Nephron progenitor cell (in vitro differentiated cells): ENCODE results near the gene ASB3.
A peak's percentile ranks its signal among the peaks of the same experiment; 100 is the strongest.
"Not testable (repeated sequence)": the region's sequence is repeated elsewhere in the genome, so short reads cannot be mapped to it uniquely, and the experiment has no call there.

Experiments used
- DNase-seq: peaks from one replicate; pipeline ENCODE4 v3.0.0; 2021
- H3K27ac Mint-ChIP-seq: 2 replicates; pipeline ENCODE4 v1.8.0; 2021; ENCODE audit warnings: mild to moderate bottlenecking, moderate library complexity, mixed read lengths
- H3K27me3 Mint-ChIP-seq: 2 replicates; pipeline ENCODE4 v1.8.0; 2021; ENCODE audit warnings: mild to moderate bottlenecking, low read depth, mixed read lengths; ENCODE audit not compliant: poor library complexity
- H3K36me3 Mint-ChIP-seq: 2 replicates; pipeline ENCODE4 v1.8.0; 2021; ENCODE audit warnings: low read depth, mixed read lengths
- H3K4me1 Mint-ChIP-seq: 2 replicates; pipeline ENCODE4 v1.8.0; 2021; ENCODE audit warnings: mixed read lengths
- H3K4me3 Mint-ChIP-seq: 2 replicates; pipeline ENCODE4 v1.8.0; 2021; ENCODE audit warnings: mild to moderate bottlenecking, moderate library complexity, mixed read lengths
- H3K9me3 Mint-ChIP-seq: 2 replicates; pipeline ENCODE4 v1.8.0; 2021; ENCODE audit warnings: mild to moderate bottlenecking, moderate library complexity, mixed read lengths
- TF ChIP-seq, protein P1 (sequence below): fragments of 200-600 bp; sonication (generic); IDR thresholded peaks from 2 replicates; pipeline ENCODE4 v1.5.0; 2021; ENCODE audit warnings: antibody characterized with exemption

The ASB3 gene

DNA sequence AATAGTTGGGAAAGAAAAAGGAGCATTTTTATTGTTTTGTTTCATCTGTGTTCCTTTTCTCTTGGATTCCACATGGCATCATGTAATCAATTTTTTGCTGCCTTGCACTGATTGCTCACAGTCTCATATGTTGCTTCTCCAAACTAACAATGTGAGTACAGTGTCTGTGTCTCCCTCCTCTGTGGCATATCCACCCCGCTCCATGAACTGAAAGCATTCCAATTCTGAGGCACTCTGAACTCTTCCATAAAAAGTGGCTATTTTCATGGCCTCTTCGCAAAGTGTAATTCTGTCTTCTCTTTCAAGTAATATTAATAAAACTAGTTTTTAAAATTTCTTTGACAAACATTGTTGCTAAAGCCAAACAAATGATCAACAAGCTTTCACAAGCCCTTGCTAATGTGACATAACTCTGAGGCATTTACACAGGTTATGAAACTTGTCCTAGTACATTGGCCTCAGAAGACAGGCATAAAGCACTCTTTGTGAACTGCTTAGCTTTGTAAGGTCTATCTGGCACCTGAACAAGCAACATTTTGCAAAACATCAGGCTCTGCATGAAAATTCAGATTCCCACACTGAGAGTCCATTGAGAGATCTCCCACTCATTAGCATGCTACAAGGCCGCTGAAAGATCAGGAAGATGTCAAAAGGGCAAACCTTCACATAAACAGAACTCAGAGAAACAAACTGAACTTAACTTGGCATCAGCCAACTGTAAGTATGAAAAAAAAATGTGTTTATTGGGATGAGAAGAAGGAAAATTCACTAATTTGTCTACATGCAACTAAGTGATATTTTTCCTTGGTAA is 40.0 kb upstream of the ASB3 start:
- H3K4me3 Mint-ChIP-seq: no peak overlapping the region
- peak overlapping the region; percentile 29 for H3K27ac Mint-ChIP-seq
- TF ChIP-seq, protein P1, sequence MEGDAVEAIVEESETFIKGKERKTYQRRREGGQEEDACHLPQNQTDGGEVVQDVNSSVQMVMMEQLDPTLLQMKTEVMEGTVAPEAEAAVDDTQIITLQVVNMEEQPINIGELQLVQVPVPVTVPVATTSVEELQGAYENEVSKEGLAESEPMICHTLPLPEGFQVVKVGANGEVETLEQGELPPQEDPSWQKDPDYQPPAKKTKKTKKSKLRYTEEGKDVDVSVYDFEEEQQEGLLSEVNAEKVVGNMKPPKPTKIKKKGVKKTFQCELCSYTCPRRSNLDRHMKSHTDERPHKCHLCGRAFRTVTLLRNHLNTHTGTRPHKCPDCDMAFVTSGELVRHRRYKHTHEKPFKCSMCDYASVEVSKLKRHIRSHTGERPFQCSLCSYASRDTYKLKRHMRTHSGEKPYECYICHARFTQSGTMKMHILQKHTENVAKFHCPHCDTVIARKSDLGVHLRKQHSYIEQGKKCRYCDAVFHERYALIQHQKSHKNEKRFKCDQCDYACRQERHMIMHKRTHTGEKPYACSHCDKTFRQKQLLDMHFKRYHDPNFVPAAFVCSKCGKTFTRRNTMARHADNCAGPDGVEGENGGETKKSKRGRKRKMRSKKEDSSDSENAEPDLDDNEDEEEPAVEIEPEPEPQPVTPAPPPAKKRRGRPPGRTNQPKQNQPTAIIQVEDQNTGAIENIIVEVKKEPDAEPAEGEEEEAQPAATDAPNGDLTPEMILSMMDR: no peak
- no peak for DNase-seq
- H3K4me1 Mint-ChIP-seq: no peaks in the 10 kb centered on the region
- H3K36me3 Mint-ChIP-seq: peaks cover 12% of the 10 kb centered on the region
- H3K27me3 Mint-ChIP-seq: no peaks in the 10 kb centered on the region
- no peaks in the 10 kb centered on the region for H3K9me3 Mint-ChIP-seq

DNA sequence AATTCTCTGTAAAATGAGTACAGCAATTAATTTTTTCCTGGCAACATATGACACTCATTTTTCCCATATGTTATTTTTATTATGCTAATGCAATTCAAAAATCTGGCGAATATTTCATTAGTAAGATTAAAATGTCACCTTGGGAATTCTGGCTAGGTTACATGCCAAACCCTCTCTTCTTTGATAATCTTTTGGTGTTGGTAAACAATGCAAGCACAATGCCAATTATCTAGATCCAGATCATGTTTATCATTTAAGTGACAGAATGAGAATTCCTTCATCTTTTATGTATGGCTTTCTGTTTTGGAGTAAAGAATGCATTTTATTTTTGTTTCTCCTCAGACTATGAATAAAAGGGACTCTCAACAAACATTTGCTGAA is 39.3 kb upstream of the ASB3 start:
- H3K27me3 Mint-ChIP-seq: no peaks in the 10 kb centered on the region

DNA sequence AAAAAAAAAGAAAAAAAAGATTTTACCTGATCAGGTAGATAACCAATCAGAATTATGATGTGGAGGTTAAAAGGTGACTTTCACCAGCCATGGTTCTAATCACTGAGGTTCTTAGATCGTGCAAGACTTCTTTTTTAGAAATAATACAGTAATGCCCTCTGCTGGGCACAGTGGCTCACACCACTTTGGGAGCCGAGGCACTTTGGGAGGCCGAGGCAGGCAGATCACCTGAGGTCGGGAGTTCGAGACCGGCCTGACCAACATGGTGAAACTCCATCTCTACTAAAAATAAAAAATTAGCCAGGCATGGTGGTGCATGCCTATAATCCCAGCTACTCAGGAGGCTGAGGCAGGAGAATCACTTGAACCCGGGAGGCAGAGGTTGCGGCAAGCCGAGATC is 36.9 kb upstream of the ASB3 start:
- not testable (repeated sequence) for H3K4me3 Mint-ChIP-seq, H3K27ac Mint-ChIP-seq, H3K27me3 Mint-ChIP-seq, DNase-seq, H3K9me3 Mint-ChIP-seq
- Mint-ChIP-seq H3K4me1 (peaks cover 19% of the 10 kb centered on the region), H3K36me3 (peaks cover 12% of the 10 kb centered on the region)

More for the DNA sequence above, 39.3 kb upstream of the ASB3 start:
- H3K4me3 Mint-ChIP-seq: no peak overlapping the region
- H3K4me1 Mint-ChIP-seq: no peaks in the 10 kb centered on the region
- no peak for DNase-seq
- peaks cover 5% of the 10 kb centered on the region for H3K36me3 Mint-ChIP-seq
- H3K9me3 Mint-ChIP-seq: no peaks in the 10 kb centered on the region
- TF ChIP-seq, protein P1: no peak
- H3K27ac Mint-ChIP-seq: no peak overlapping the region

DNA sequence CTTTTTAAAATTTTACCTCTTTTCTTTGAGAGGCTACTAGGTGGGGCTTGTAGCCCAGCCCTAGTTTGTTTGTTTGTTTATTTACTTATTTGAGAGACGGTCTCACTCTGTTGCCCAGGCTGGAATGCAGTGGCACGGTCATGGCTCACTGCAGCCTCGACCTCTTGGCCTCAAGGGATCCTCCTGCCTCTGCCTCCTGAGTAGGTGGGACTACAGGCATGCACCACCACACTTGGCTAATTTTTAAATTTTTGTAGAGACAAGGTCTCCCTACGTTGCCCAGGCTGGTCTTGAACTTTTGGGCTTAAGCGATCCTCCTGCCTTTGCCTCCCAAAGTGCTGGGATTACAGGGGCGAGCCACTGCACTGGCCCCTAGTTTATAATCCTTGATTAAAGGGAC is 35.1 kb upstream of the ASB3 start:
- DNase-seq: peak; percentile 21
- Mint-ChIP-seq H3K4me3 (no peak overlapping the region), H3K27me3 (no peaks in the 10 kb centered on the region), H3K27ac (no peak overlapping the region), H3K4me1 (peaks cover 20% of the 10 kb centered on the region), H3K9me3 (no peaks in the 10 kb centered on the region), H3K36me3 (peaks cover 21% of the 10 kb centered on the region)
- TF ChIP-seq, protein P1: no peak

DNA sequence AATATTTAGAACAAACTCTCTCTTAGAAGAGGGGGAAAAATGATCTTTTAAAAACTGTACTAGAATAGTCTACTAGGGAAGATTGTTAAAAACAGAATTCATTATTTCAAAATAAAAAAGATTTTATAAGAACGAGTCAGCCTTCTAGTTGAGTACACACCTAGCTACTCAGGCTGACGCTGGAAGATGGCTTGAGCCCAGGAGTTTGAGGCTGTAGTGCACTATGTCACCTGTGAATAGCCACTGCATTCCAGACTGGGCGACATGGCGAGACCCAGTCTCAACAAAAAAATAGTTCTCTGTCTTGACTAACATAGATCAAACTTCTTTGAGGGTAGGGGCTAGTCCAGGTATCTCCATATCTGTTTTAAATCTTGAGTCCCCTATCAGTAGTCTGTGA is 34.0 kb upstream of the ASB3 start:
- TF ChIP-seq, protein P1: no peak
- no peak overlapping the region for H3K27ac Mint-ChIP-seq
- H3K27me3 Mint-ChIP-seq: no peaks in the 10 kb centered on the region
- H3K4me3 Mint-ChIP-seq: no peak overlapping the region
- peaks cover 20% of the 10 kb centered on the region for H3K4me1 Mint-ChIP-seq
- no peak for DNase-seq
- no peaks in the 10 kb centered on the region for H3K9me3 Mint-ChIP-seq
- H3K36me3 Mint-ChIP-seq: peaks cover 29% of the 10 kb centered on the region

DNA sequence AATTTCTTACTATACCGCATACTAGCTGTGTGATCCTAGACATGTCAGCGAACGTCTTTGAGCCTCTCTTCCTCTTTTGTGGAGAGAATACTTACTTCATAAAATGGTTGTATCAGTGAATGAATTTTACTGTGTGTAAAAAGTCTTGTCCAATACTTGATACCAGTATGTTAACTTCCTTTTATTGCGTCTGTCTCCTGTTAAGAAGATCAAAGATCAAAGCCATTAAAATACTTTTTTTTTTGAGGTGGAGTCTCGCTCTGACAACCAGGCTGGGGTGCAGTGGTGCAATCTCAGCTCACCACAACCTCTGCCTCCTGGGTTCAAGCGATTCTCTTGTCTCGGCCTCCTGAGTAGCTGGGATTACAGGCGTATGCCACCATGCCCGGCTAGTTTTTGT is 33.3 kb upstream of the ASB3 start:
- no peak overlapping the region for H3K27ac Mint-ChIP-seq

More for the DNA sequence above, 33.3 kb upstream of the ASB3 start:
- Mint-ChIP-seq H3K27me3 (no peaks in the 10 kb centered on the region), H3K4me3 (no peak overlapping the region), H3K4me1 (peaks cover 20% of the 10 kb centered on the region), H3K9me3 (no peaks in the 10 kb centered on the region), H3K36me3 (peaks cover 36% of the 10 kb centered on the region)
- TF ChIP-seq, protein P1: no peak
- DNase-seq: no peak
